Measurements from ENCODE around the gene SRGAP3. TPM values are rescaled to one million over a fixed set of nuclear protein-coding genes. Genes with fewer than 3 reads are reported as not detected.

Gene SRGAP3
- total RNA-seq, 1 donor from 2014 or later, result 68.6 TPM

GRCh38 chr3:9080163-9080562 lies 169.3 kb downstream of the SRGAP3 start:
- Mint-ChIP-seq H3K4me3 (no peak overlapping the region), H3K36me3 (peaks cover 37% of the 10 kb centered on the region), H3K9me3 (peaks cover 19% of the 10 kb centered on the region), H3K27ac (no peak overlapping the region), H3K27me3 (ENCODE audit: low read depth) (no peaks in the 10 kb centered on the region), H3K4me1 (peaks cover 4% of the 10 kb centered on the region)
- no peak for DNase-seq (ENCODE audit: low spot score in 2 of 2, unreplicated experiment in 2 of 2)
- TF ChIP-seq CTCF (IDR thresholded peaks at IDR 0.05; ENCODE audit: unreplicated experiment), result no peak

- no peaks in the 10 kb centered on the region for H3K27me3 Mint-ChIP-seq (ENCODE audit: low read depth)
- no peak overlapping the region for H3K4me3 Mint-ChIP-seq
- H3K9me3 Mint-ChIP-seq, result peaks cover 19% of the 10 kb centered on the region
- no peak overlapping the region for H3K27ac Mint-ChIP-seq
- no peak for DNase-seq (ENCODE audit: low spot score in 2 of 2, unreplicated experiment in 2 of 2)
- peaks cover 4% of the 10 kb centered on the region for H3K4me1 Mint-ChIP-seq
- no peak for TF ChIP-seq CTCF (IDR thresholded peaks at IDR 0.05; ENCODE audit: unreplicated experiment)
- H3K36me3 Mint-ChIP-seq, result peaks cover 36% of the 10 kb centered on the region
Observed at GRCh38 chr3:9079676-9080075, 169.8 kb downstream of the SRGAP3 start.

GRCh38 chr3:9078561-9079240 lies 170.7 kb downstream of the SRGAP3 start:
- peaks cover 8% of the 10 kb centered on the region for H3K4me1 Mint-ChIP-seq
- H3K27ac Mint-ChIP-seq, result no peak overlapping the region
- no peak overlapping the region for H3K4me3 Mint-ChIP-seq
- no peak for DNase-seq (ENCODE audit: low spot score in 2 of 2, unreplicated experiment in 2 of 2)
- peaks cover 36% of the 10 kb centered on the region for H3K36me3 Mint-ChIP-seq
- H3K27me3 Mint-ChIP-seq (ENCODE audit: low read depth), result no peaks in the 10 kb centered on the region
- no peak for TF ChIP-seq CTCF (IDR thresholded peaks at IDR 0.05; ENCODE audit: unreplicated experiment)
- peaks cover 19% of the 10 kb centered on the region for H3K9me3 Mint-ChIP-seq

GRCh38 chr3:9077029-9077428 lies 172.4 kb downstream of the SRGAP3 start:
- no peak for DNase-seq (ENCODE audit: low spot score in 2 of 2, unreplicated experiment in 2 of 2)
- Mint-ChIP-seq H3K4me3 (no peak overlapping the region), H3K36me3 (peaks cover 26% of the 10 kb centered on the region), H3K4me1 (peaks cover 8% of the 10 kb centered on the region), H3K27ac (no peak overlapping the region), H3K9me3 (peaks cover 9% of the 10 kb centered on the region), H3K27me3 (ENCODE audit: low read depth) (no peaks in the 10 kb centered on the region)
- no peak for TF ChIP-seq CTCF (IDR thresholded peaks at IDR 0.05; ENCODE audit: unreplicated experiment)

GRCh38 chr3:9075762-9076161 lies 173.7 kb downstream of the SRGAP3 start:
- Mint-ChIP-seq H3K4me1 (peaks cover 8% of the 10 kb centered on the region), H3K27me3 (ENCODE audit: low read depth) (no peaks in the 10 kb centered on the region), H3K27ac (no peak overlapping the region), H3K36me3 (peaks cover 16% of the 10 kb centered on the region), H3K4me3 (no peak overlapping the region), H3K9me3 (no peaks in the 10 kb centered on the region)
- no peak for TF ChIP-seq CTCF (IDR thresholded peaks at IDR 0.05; ENCODE audit: unreplicated experiment)
- no peak for DNase-seq (ENCODE audit: low spot score in 2 of 2, unreplicated experiment in 2 of 2)
